Measurements from ENCODE around the gene RPS6KL1. TPM values are rescaled to one million over a fixed set of nuclear protein-coding genes. Genes with fewer than 3 reads are reported as not detected.
A peak's percentile ranks its signal among the peaks of the same experiment; 100 is the strongest.

Gene RPS6KL1
- total RNA-seq, 2 donors from 2014 or later: 8.0 to 16.2 TPM

GRCh38 chr14:74929242-74929641 is 6.2 kb upstream of the RPS6KL1 start:
- intact Hi-C loops (cut with DNase I): no loop called here
- 60 to 64% methylated on average over 6 of the region's 6 CpGs for WGBS, 2 donors
- ATAC-seq (no peak), DNase-seq (no peak)
- Histone ChIP-seq H3K9me3 (no peaks in the 10 kb centered on the region), H3K4me3 (no peak overlapping the region), H3K36me3 (replicated peaks in 1 of 2; ENCODE audit: insufficient read depth in 1 of 2, low read depth in 2 of 2) (no peaks in the 10 kb centered on the region), H3K27me3 (no peaks in the 10 kb centered on the region), H3K27ac (no peak overlapping the region), H3K4me1 (no peaks in the 10 kb centered on the region)
- TF ChIP-seq, protein P1, sequence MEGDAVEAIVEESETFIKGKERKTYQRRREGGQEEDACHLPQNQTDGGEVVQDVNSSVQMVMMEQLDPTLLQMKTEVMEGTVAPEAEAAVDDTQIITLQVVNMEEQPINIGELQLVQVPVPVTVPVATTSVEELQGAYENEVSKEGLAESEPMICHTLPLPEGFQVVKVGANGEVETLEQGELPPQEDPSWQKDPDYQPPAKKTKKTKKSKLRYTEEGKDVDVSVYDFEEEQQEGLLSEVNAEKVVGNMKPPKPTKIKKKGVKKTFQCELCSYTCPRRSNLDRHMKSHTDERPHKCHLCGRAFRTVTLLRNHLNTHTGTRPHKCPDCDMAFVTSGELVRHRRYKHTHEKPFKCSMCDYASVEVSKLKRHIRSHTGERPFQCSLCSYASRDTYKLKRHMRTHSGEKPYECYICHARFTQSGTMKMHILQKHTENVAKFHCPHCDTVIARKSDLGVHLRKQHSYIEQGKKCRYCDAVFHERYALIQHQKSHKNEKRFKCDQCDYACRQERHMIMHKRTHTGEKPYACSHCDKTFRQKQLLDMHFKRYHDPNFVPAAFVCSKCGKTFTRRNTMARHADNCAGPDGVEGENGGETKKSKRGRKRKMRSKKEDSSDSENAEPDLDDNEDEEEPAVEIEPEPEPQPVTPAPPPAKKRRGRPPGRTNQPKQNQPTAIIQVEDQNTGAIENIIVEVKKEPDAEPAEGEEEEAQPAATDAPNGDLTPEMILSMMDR (IDR thresholded peaks at IDR 0.05): no peak
- TF ChIP-seq POLR2A (IDR thresholded peaks at IDR 0.05): no peak

DNA sequence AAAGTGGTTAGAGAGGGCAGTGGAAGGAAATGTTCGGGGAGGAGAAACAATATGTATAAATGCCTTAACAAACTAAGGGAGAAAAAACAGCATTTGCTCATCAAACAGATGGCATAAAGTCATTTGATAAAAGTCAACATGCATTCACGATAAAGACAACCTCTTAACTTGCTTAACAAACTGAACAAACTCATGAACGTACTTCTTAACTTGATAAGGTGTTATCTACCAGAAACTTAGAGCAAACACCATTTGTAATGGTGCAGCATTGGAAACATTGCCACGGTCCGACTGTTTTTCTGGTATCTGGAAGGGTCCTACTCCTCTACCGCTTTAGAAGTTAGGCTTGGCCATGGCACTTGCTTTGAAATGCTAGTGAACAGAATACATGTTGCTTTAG is 4.2 kb upstream of the RPS6KL1 start:
- intact Hi-C loops (cut with DNase I): no loop called here

DNA sequence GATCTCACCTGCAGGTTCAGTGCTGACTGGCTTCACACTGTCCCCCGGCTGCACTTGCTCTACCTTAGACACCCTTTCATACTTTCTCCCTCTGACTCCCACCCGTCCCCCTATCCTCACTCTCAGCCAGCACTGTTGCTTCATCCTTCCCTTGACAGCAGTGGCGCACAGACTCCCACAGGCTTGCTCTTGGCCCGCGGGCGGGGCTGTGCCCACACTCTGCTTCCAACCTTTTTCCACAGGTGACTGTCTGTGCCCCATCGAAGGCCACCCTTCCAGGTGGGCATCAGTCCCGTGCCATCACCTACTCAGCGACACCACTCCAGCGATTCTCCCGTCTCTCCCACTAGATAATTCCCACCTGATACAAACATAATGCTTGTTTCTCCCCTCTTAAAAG is 1.0 kb upstream of the RPS6KL1 start:
- no peak overlapping the region for H3K4me3 ChIP-seq
- no peak for TF ChIP-seq POLR2A (IDR thresholded peaks at IDR 0.05)
- TF ChIP-seq, protein P1 (IDR thresholded peaks at IDR 0.05): no peak
- WGBS, 2 donors: 79 to 85% methylated on average over 11 of the region's 11 CpGs
- no peaks in the 10 kb centered on the region for H3K36me3 ChIP-seq (replicated peaks in 1 of 2; ENCODE audit: insufficient read depth in 1 of 2, low read depth in 2 of 2)
- intact Hi-C loops (cut with DNase I): no loop called here
- H3K27me3 ChIP-seq: no peaks in the 10 kb centered on the region
- ATAC-seq (no peak), DNase-seq (no peak)
- H3K4me1 ChIP-seq: peaks cover 4% of the 10 kb centered on the region
- H3K27ac ChIP-seq: no peak overlapping the region
- no peaks in the 10 kb centered on the region for H3K9me3 ChIP-seq

More for the DNA sequence above, 4.2 kb upstream of the RPS6KL1 start:
- peaks cover 4% of the 10 kb centered on the region for H3K4me1 ChIP-seq
- TF ChIP-seq, protein P1 (IDR thresholded peaks at IDR 0.05): no peak
- TF ChIP-seq POLR2A (IDR thresholded peaks at IDR 0.05): no peak
- DNase-seq: no peak
- no peaks in the 10 kb centered on the region for H3K36me3 ChIP-seq (replicated peaks in 1 of 2; ENCODE audit: insufficient read depth in 1 of 2, low read depth in 2 of 2)
- H3K4me3 ChIP-seq: no peak overlapping the region
- ATAC-seq: no peak
- no peaks in the 10 kb centered on the region for H3K9me3 ChIP-seq
- no peaks in the 10 kb centered on the region for H3K27me3 ChIP-seq
- WGBS, 2 donors: 26 to 44% methylated on average over 6 of the region's 6 CpGs
- no peak overlapping the region for H3K27ac ChIP-seq

DNA sequence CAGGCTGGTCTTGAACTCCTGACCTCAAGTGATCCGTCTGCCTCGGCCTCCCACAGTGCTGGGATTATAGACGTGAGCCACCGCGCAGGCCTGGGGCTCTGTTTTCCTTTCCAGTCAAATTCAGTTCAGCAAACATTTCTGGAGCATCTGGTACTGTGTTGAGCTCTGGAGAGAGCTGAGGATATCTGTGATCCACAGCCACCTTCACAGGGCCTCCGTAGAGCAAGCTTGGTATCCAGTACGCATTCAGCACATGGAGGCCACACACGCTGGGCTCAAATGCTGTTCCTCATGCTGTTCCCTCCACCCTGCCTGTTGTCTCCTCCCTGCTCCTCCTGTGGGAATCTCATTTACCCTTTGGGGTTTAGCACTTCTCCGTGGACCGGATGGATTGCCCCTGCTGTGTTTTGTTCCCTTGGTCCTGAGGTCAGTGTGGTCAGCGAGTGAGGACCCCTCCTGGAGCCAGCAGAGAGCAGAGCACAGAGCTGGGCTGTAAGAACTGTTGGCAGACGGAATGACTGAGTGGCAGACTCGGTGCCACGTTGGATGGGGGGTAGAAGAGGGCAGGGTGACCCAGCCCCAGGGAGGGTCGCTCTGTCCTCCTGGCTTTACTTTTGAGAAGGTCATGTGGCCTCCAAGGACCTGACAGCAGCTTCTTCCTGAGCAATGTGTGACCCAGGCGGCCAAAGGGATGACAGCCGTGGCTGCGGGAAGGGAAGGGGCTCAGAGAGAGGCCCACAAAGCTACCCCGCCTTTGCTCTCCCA is 891 bp downstream of the RPS6KL1 start:
- Histone ChIP-seq H3K36me3 (replicated peaks in 1 of 2; ENCODE audit: insufficient read depth in 1 of 2, low read depth in 2 of 2) (no peaks in the 10 kb centered on the region), H3K9me3 (no peaks in the 10 kb centered on the region), H3K27me3 (no peaks in the 10 kb centered on the region), H3K27ac (peak overlapping the region in 1 of 4 donors; percentile 55), H3K4me3 (peak overlapping the region; percentile 50 to 80), H3K4me1 (peaks cover 4% of the 10 kb centered on the region)
- ATAC-seq: no peak
- intact Hi-C loops (cut with DNase I): no loop called here
- 71 to 77% methylated on average over 16 to 19 of the region's 19 CpGs for WGBS, 2 donors
- no peak for TF ChIP-seq POLR2A (IDR thresholded peaks at IDR 0.05)
- TF ChIP-seq, protein P1 (IDR thresholded peaks at IDR 0.05): no peak
- no peak for DNase-seq
